Omental fat pad (tissue), 4 donors: ENCODE data around the gene ZNF609. TPM values are rescaled to one million over a fixed set of nuclear protein-coding genes. Genes with fewer than 3 reads are reported as not detected.

Experiments
- ATAC-seq: fragments of 150-250 bp; one replicate; pipeline ENCODE4 v1.9.1; 2016; ENCODE audit warnings: mild to moderate bottlenecking, moderate library complexity; ENCODE audit not compliant: low FRiP score
- DNase-seq: peaks from one replicate; pipeline ENCODE4 v3.0.0-alpha.2; 2019; ENCODE audit warnings: low spot score
- total RNA-seq, 4 donors: library from RNA; depleted of rRNA; stranded (reverse); fragments of >200 nt; gene quantifications; one replicate each; pipeline ENCODE4 v1.1.0, GENCODE V29; 2016
- TF ChIP-seq, protein P1 (sequence below), 3 donors: fragments of 450-650 bp; IDR thresholded peaks; one replicate each; pipeline ENCODE4 v1.5.1; 2016 to 2017; ENCODE audit warnings: antibody characterized with exemption in 3 of 3, mild to moderate bottlenecking in 3 of 3, moderate library complexity in 2 of 3

The ZNF609 gene
- total RNA-seq, 4 donors from 2014 or later = 26.1 to 32.4 (median 29.6) TPM

DNA sequence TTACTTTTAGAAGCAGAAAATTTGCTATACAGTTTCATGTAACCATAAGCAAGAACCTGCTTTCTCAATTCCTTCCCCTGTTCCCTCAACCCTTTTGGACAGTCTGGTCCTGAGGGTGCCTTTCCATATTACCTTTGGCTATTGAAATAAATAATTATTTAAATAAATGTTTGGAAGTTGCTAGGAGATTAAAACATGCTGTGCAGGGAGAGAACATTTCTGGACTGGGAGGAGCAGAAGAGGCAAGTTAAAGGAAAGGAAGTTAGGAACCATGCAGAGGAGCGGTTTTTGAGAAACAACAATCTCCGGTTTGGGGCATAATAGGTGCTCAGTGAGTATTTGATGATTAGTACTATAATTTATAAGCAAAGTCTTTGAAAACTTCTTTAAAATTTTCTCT, 41.8 kb downstream of the ZNF609 start:
- no peak for ATAC-seq
- TF ChIP-seq, protein P1, sequence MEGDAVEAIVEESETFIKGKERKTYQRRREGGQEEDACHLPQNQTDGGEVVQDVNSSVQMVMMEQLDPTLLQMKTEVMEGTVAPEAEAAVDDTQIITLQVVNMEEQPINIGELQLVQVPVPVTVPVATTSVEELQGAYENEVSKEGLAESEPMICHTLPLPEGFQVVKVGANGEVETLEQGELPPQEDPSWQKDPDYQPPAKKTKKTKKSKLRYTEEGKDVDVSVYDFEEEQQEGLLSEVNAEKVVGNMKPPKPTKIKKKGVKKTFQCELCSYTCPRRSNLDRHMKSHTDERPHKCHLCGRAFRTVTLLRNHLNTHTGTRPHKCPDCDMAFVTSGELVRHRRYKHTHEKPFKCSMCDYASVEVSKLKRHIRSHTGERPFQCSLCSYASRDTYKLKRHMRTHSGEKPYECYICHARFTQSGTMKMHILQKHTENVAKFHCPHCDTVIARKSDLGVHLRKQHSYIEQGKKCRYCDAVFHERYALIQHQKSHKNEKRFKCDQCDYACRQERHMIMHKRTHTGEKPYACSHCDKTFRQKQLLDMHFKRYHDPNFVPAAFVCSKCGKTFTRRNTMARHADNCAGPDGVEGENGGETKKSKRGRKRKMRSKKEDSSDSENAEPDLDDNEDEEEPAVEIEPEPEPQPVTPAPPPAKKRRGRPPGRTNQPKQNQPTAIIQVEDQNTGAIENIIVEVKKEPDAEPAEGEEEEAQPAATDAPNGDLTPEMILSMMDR (IDR thresholded peaks at IDR 0.05) = no peak
- no peak for DNase-seq

DNA sequence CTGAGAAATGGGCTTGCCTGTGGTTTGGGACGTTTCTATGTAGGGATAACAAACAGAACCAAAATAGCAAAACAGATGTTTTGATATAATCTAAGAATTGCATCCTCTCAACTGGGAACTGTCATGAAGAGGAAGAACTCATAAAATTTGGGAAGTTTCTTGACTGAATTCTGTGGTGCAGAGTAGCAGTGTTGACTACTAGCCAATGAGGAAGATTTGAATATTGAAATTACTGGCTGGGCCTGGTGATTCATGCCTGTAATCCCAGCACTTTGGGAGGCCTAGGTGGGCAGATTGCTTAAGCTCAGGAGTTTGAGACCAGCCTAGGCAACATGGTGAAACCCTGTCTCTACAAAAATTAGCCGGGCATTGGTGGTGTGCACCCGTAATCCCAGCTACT, 42.2 kb downstream of the ZNF609 start:
- TF ChIP-seq, protein P1 (IDR thresholded peaks at IDR 0.05) = no peak
- no peak for ATAC-seq

DNA sequence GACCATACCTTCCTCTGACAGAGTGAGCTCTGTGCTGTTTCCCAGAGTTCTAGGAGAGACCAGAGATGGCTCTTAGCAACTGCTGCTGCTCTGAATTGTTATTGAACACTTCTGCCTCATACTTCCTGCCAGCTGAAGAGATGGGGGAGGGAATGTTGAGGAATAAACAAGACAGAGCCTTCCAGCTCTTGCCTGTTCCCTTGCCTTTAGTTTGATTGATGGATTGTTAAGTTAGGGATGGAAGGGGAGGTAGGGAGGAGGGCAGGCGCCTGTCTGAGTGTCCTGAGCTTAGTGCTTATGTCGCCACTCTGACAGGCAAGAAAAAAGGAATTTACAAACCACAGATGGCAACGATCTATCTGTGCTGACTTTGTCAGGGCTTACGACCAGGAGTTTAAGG, 42.8 kb downstream of the ZNF609 start:
- ATAC-seq (no peak), DNase-seq (no peak)
- TF ChIP-seq, protein P1 (IDR thresholded peaks at IDR 0.05) = no peak

More for the DNA sequence above, 42.2 kb downstream of the ZNF609 start:
- no peak for DNase-seq

DNA sequence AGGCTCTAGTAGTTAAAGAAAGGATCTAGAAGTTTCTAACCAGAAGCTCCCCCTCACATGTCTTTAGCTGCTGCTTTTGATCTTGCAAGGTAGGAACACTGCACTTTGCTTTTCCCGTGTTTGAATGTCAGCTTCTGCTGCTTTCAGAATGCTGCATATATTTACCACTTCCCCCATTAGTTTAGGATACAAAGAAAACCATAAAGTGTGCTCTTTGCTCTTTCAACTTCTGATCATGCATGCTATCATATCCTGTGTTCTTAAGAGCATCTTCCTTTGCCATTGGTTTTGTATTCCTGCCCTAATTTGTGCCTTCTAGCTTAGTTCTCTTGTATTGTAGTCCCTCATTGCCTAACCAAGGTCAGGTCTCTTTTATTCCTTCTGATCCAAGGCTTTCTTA, 43.3 kb downstream of the ZNF609 start:
- ATAC-seq (no peak), DNase-seq (no peak)

DNA sequence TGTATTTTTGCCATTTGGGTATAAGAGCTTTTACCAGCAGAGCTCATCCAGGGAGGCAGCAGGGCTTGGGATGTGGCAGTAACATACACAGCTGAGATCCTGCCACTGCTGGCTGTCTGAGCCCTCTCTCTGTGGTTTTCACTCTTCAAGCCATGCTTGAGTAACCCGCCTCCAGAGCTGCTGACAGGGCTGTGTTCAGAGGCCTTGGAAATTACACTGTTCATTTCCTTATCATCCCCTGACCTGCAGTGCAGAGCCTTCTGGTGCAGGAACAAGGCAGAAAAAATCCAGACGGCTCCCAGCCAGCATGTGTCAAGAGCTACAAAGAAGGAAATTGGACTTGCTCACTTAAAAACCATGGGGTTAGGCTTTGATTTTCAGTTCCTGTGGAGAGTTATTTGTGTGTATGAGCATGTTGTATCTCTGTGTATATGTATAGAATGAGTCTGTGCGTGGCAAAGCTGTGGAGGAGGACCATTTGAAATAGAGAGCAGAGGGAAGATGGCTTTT, 47.0 kb downstream of the ZNF609 start:
- peak; percentile 97 for ATAC-seq
- TF ChIP-seq, protein P1 (IDR thresholded peaks at IDR 0.05) = no peak
- peak; percentile 28 for DNase-seq

More for the DNA sequence above, 43.3 kb downstream of the ZNF609 start:
- TF ChIP-seq, protein P1 (IDR thresholded peaks at IDR 0.05) = no peak

DNA sequence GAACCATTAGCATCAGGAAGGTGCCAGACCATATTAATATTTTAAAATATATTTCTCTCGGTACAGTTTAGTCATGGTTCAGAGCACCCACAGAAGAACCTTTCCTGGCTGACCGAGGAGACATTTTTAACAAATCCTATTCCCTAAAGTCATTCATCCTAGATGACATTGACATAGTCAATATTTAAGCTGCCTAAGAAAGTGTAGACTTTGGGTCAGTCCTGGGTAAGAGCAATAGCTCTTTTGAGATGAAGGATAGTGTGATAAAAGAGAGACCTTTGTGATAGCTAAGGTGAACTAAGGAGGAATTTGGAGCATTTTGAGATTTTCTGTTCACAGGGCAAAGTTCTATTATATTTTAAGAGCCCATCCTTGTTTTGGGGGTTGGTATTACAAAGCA, 47.5 kb downstream of the ZNF609 start:
- DNase-seq (no peak), ATAC-seq (no peak)
- TF ChIP-seq, protein P1 (IDR thresholded peaks at IDR 0.05) = no peak

DNA sequence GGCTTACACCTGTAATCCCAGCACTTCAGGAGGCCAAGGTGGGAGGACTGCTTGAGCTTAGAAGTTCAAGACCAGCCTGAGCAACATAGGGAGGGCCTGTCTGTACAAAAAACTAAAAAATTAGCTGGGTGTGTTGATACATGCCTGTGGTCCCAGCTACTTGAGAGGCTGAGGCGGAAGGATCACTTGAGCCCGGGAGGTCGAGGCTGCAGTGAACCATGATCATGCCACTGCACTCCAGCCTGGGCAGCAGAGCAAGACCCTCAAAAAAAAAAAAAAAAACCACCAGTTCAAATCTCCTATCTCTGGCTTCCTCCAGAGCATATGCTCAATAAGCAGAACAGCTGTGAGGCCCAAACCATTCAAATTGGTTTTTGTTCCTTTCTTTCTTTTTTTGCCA, 53.4 kb downstream of the ZNF609 start:
- TF ChIP-seq, protein P1 (IDR thresholded peaks at IDR 0.05) = no peak
- ATAC-seq = no peak
- no peak for DNase-seq
